GM21529 (cell line): Measurements from ENCODE around the gene CPNE5.

Experiments used
- ATAC-seq: cut with Tn5 transposase; IDR thresholded peaks from one replicate; pipeline ENCODE4 v1.9.1; 2021; ENCODE audit not compliant: unreplicated experiment

Gene CPNE5

GRCh38 chr6:36858407-36858981 lies 19.2 kb upstream of the CPNE5 start:
- no peak for ATAC-seq

- ATAC-seq: no peak
Measured at GRCh38 chr6:36857325-36857724, 18.1 kb upstream of the CPNE5 start.

GRCh38 chr6:36856277-36856676 lies 17.0 kb upstream of the CPNE5 start:
- no peak for ATAC-seq

- ATAC-seq: no peak
Measured at GRCh38 chr6:36855750-36856149, 16.5 kb upstream of the CPNE5 start.

- ATAC-seq: no peak
Measured at GRCh38 chr6:36853325-36853724, 14.1 kb upstream of the CPNE5 start.

GRCh38 chr6:36852481-36853147 lies 13.4 kb upstream of the CPNE5 start:
- ATAC-seq: no peak

- no peak for ATAC-seq
Measured at GRCh38 chr6:36851626-36852025, 12.4 kb upstream of the CPNE5 start.

- no peak for ATAC-seq
Measured at GRCh38 chr6:36851149-36851614, 11.9 kb upstream of the CPNE5 start.

GRCh38 chr6:36850021-36850420 lies 10.8 kb upstream of the CPNE5 start:
- no peak for ATAC-seq

- no peak for ATAC-seq
Measured at GRCh38 chr6:36848658-36849441, 9.6 kb upstream of the CPNE5 start.

- ATAC-seq: no peak
Measured at GRCh38 chr6:36847991-36848390, 8.7 kb upstream of the CPNE5 start.

- no peak for ATAC-seq
Measured at GRCh38 chr6:36847152-36847551, 7.9 kb upstream of the CPNE5 start.

GRCh38 chr6:36845233-36845632 lies 6.0 kb upstream of the CPNE5 start:
- ATAC-seq: no peak

- ATAC-seq: no peak
Measured at GRCh38 chr6:36844232-36845170, 5.3 kb upstream of the CPNE5 start.

- no peak for ATAC-seq
Measured at GRCh38 chr6:36843170-36843569, 3.9 kb upstream of the CPNE5 start.

GRCh38 chr6:36841756-36842155 lies 2.5 kb upstream of the CPNE5 start:
- no peak for ATAC-seq

GRCh38 chr6:36840432-36841403 lies 1.5 kb upstream of the CPNE5 start:
- ATAC-seq: no peak

- no peak for ATAC-seq
Measured at GRCh38 chr6:36839749-36840431, 646 bp upstream of the CPNE5 start.

GRCh38 chr6:36837686-36838085 lies 1.6 kb downstream of the CPNE5 start:
- no peak for ATAC-seq
